ENCODE data around the gene MIF. TPM values are rescaled to one million over a fixed set of nuclear protein-coding genes. Genes with fewer than 3 reads are reported as not detected.
"Not testable (repeated sequence)": the region's sequence is repeated elsewhere in the genome, so short reads cannot be mapped to it uniquely, and the experiment has no call there.

Gene MIF
- total and polyA plus RNA-seq, 2 of the 4 experiments (the other 2 are of a cell fraction): 123 to 530 TPM

DNA sequence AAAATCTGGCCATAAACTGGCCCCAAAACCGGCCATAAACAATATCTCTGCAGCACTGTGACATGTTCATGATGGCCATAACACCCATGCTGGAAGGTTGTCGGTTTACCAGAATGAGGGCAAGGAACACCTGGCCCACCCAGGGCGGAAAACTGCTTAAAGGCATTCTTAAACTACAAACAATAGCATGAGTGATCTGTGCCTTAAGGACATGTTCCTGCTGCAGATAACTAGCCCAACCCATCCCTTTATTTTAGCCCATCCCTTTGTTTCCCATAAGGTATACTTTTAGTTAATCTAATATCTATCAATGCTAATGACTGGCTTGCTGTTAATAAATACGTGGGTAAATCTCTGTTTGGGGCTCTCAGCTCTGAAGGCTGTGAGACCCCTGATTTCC is 6.0 kb downstream of the MIF start:
- H3K9me3 ChIP-seq (ENCODE audit: control insufficient read depth, insufficient read depth, low read length); H3K4me2 ChIP-seq (ENCODE audit: low read depth, low read length); H3K18ac ChIP-seq (ENCODE audit: low read depth, low read length); H4K5ac ChIP-seq (ENCODE audit: low read depth, low read length); H2BK120ac ChIP-seq (ENCODE audit: low read depth, low read length); H2BK20ac ChIP-seq (ENCODE audit: low read depth, low read length); CTCF ChIA-PET; H3K4ac ChIP-seq (ENCODE audit: low read depth, low read length); POLR2A ChIA-PET (ENCODE audit: unreplicated experiment); in situ Hi-C loops (cut with MboI; ENCODE audit: low sequenced_read_pairs); H3K9ac ChIP-seq (ENCODE audit: low read depth, low read length); DNase-seq; H2AFZ ChIP-seq (replicated peaks; ENCODE audit: low read length, poor library complexity); H3K56ac ChIP-seq (ENCODE audit: extremely low read depth, insufficient read depth, low read length); H2AK9ac ChIP-seq (replicated peaks; ENCODE audit: low read depth, low read length, poor library complexity); ATAC-seq (ENCODE audit: low read depth); H4K8ac ChIP-seq (ENCODE audit: low read depth in 2 of 2, low read length in 2 of 2); H3K27me3 ChIP-seq (ENCODE audit: control insufficient read depth, insufficient read depth, low read length); H4K91ac ChIP-seq (ENCODE audit: insufficient read depth, low read depth, low read length); H3K23ac ChIP-seq (ENCODE audit: low read depth, low read length); BruUV-seq (replicated peaks); H2BK5ac ChIP-seq (ENCODE audit: low read depth, low read length, poor library complexity, severe bottlenecking); intact Hi-C loops (cut with micrococcal nuclease); H3K4me1 ChIP-seq (ENCODE audit: control insufficient read depth, insufficient read depth, low read length); H2AK5ac ChIP-seq (ENCODE audit: low read depth, low read length); H3K27ac ChIP-seq (ENCODE audit: insufficient read depth, low read length); H3K14ac ChIP-seq (replicated peaks; ENCODE audit: low read depth, low read length); H3K4me3 ChIP-seq (ENCODE audit: insufficient read depth, low read depth, low read length); dilution Hi-C loops (cut with HindIII; ENCODE audit: low sequenced_read_pairs, unreplicated experiment); H2BK15ac ChIP-seq (ENCODE audit: low read depth, low read length): not testable (repeated sequence)
- H4K20me1 ChIP-seq (ENCODE audit: insufficient read depth, low read length): peaks cover 21% of the 10 kb centered on the region
- H3K79me1 ChIP-seq (ENCODE audit: low read depth in 1 of 2, low read length in 2 of 2): peaks cover 17 to 21% of the 10 kb centered on the region in 2 experiments
- WGBS, 2 experiments (ENCODE audit: extremely low coverage in 2 of 2, insufficient read length in 1 of 2): no CpG with 5 or more reads among the region's 4 CpGs
- H3K36me3 ChIP-seq (ENCODE audit: control insufficient read depth, insufficient read depth, low read length): peaks cover 24% of the 10 kb centered on the region
- peaks cover 13% of the 10 kb centered on the region for H3K9me1 ChIP-seq (ENCODE audit: insufficient read depth, low read length)
